ENCODE measurements around the gene PCDHAC1.

Gene PCDHAC1

DNA sequence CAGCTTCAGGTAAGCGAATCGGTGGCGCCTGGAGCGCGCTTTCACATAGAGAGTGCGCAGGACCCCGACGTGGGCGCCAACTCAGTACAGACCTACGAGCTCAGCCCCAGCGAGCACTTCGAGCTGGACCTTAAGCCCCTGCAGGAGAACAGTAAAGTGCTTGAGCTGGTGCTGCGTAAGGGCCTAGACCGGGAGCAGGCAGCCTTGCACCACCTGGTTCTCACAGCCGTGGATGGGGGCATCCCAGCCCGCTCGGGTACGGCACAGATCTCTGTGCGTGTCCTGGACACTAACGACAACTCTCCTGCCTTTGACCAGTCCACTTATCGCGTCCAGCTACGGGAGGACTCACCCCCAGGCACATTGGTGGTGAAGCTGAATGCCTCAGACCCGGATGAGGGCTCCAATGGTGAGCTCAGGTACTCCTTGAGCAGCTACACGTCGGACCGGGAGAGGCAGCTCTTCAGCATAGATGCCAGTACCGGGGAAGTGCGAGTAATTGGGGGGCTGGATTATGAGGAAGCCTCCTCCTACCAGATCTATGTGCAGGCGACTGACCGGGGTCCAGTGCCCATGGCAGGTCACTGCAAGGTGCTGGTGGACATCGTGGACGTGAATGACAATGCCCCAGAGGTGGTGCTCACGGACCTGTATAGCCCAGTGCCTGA lies 41.3 kb downstream of the PCDHAC1 start:
- DNase-seq, result no peak

DNA sequence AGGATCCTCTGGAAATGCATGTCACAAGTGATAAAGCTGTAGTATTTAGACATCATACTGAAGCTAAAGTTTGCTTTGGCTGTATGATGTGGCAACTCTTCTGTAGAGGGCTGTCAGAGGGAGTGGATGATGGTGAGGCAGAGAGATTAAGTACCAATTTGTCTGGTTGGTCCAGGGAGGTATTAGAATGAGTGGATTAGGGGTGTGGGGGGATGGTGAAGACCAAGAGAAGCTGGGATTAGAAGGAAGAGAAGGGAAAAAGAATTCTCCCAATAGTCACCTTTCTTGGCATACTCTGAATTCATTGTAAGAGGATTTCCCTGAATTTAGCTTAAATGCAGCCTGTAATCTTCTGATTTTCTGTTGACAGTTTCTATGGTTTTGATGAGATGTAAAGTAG lies 43.8 kb downstream of the PCDHAC1 start:
- no peak for DNase-seq

DNA sequence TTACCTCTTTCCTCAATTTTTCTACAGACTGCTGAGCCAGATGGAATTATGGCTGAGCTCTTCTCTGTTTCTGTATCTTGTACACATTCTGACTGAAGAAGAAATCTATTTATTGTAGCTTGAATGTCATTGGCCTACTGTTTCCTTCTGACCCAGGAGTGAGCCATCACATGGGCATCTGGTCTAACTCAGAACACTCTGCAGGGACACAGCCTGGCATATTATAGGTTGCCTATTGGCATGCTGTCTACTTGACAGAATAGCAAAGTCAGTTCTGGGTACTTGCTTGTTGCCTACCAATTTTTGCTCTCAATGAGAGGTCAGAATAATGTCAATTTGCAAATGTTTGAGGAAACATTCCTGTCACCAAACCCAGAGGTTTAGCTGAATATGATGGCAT lies 47.5 kb downstream of the PCDHAC1 start:
- DNase-seq, result no peak

DNA sequence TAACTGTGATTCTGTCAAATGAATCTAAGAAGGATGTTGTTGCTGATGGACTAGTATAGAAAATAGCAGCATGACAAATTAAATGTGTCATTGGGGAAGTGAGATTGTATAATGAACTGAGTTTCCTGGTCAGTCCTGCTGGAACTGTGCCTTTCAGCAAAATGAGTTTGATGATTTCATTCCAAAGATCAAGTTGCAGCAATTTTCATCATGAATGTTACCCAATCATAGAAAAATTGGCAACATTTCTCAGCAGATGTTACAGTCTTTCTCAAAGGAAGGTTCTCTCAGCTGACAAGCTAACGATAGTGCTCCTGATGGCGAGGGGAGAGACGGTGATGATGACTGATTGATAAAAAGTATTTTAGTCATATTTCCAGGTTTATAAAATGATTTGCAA lies 50.9 kb downstream of the PCDHAC1 start:
- no peak for DNase-seq

DNA sequence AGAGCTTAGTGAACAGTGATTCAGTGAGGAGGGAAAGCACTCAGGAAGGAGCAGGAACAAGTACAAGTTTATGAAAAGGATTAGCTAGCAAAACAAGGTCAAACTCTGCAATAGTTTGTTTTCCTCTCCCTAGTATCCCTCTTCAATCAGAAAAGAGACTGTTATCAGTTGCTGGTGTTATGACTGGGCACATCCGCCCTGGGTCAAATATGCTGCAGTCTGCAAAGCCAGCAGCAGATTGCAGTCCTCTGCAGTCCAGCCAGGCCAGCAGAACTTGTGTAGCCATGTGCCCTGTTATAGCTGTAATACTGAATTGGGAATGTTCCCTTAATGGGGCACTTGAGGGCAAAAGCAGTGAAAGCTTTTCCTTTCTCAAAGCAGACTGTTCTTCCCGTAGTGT lies 52.2 kb downstream of the PCDHAC1 start:
- no peak for DNase-seq

DNA sequence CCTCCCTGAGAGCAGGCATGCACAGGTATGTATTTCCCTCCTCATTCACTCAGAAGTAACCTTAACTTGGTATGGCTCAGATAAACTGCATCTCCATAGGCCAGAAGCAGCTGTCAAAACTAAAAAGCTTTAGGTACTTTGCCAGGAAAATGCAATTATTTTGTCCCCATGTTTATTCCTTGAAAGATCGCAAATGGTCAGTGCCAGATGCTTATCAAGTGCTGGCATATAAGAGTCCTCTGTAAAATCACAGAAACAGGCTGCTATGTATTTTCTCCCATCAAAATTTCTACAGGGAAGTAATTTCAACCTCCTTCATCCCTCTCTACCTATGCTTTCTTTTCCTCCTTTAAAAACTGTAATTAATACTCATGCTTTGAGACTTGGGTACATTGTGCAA lies 52.9 kb downstream of the PCDHAC1 start:
- DNase-seq, result no peak
